Activated CD8-positive, alpha-beta memory T cell treated with anti-CD3 and anti-CD28 coated beads, Interleukin-2, amount 50 U/mL, for 24 hours (primary cell): Measurements from ENCODE around the gene SPATC1L.
"Not testable (repeated sequence)": the region's sequence is repeated elsewhere in the genome, so short reads cannot be mapped to it uniquely, and the experiment has no call there.

Experiments
- DNase-seq: peaks from one replicate; pipeline ENCODE4 v3.0.0-alpha.2; 2020; ENCODE audit errors: extremely low read depth

Gene SPATC1L

GRCh38 chr21:46183337-46183909 lies 836 bp downstream of the SPATC1L start:
- DNase-seq, result not testable (repeated sequence)

- DNase-seq, result no peak
These were observed 1.5 kb downstream of the SPATC1L start for GRCh38 chr21:46182548-46183336.

DNA sequence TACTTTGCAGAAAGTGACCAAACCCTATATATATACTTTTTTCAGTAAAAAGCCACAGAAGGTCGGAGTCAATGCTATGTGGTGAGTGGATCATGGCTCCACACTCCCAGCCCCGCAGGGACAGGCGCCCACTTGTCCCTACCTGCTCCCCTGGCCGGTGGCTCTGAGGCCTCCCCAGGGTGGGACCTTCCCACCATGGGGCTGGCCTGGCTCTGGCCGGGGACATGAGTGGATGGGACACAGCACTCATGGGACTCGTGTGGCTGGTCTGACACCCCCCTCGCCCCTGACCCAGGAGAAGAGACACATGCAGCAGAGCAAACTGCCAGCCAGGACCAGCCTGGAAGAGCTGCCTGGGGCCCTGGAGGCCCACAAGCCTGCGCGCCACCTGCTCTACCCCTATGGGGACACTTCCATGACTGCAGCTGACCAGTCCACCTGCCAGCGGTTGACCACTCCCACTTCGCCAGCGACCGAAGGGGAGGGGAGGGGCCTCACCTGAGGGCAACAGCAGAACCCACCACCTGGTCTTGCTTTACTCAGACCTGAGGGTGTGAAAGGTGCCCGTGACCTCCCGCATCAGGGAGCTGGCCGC lies 2.2 kb downstream of the SPATC1L start:
- no peak for DNase-seq

GRCh38 chr21:46181436-46181835 lies 2.8 kb downstream of the SPATC1L start:
- no peak for DNase-seq

- no peak for DNase-seq
These were observed 3.4 kb downstream of the SPATC1L start for GRCh38 chr21:46180778-46181391.

DNA sequence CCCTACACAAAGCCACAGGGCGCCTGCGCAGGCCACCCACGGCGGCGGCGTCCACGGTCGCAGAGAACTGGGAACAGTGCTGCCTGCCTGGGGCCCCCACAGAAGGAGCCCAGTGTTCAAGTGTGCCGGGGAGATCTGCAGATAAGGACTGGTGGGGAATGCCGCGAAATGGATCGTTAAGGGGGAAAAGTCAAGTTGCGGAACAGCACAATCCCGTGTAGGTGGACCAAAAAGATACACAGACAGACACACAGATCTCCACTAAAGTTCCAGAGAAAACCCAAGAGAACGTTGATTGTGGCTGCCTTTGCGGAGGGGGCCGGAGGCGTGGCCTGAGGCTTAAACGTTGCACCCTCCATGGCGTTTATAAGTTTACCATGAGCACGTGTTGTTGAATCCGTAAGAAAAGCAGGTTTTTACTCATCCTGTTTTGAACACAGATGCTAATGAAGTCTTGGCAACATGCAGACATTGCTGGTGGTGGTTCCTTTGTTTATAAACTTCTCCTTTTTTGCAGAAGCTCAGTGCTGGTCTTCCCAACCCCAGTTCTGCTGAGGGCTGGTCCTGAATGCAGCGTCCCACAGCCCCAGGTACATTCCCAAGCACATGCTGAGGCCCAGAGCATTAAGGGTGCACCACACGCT lies 4.1 kb downstream of the SPATC1L start:
- DNase-seq, result no peak

- no peak for DNase-seq
These were observed 4.6 kb downstream of the SPATC1L start for GRCh38 chr21:46179708-46180078.

GRCh38 chr21:46178961-46179360 lies 5.3 kb downstream of the SPATC1L start:
- no peak for DNase-seq

- DNase-seq, result not testable (repeated sequence)
These were observed 7.7 kb downstream of the SPATC1L start for GRCh38 chr21:46176443-46177129.

GRCh38 chr21:46173573-46173972 lies 10.7 kb downstream of the SPATC1L start:
- DNase-seq, result no peak

- DNase-seq, result no peak
These were observed 11.3 kb downstream of the SPATC1L start for GRCh38 chr21:46172863-46173528.

- DNase-seq, result no peak
These were observed 12.0 kb downstream of the SPATC1L start for GRCh38 chr21:46171996-46172862.

- no peak for DNase-seq
These were observed 12.7 kb downstream of the SPATC1L start for GRCh38 chr21:46171585-46171984.

- DNase-seq, result not testable (repeated sequence)
These were observed 13.6 kb downstream of the SPATC1L start for GRCh38 chr21:46170436-46171193.

DNA sequence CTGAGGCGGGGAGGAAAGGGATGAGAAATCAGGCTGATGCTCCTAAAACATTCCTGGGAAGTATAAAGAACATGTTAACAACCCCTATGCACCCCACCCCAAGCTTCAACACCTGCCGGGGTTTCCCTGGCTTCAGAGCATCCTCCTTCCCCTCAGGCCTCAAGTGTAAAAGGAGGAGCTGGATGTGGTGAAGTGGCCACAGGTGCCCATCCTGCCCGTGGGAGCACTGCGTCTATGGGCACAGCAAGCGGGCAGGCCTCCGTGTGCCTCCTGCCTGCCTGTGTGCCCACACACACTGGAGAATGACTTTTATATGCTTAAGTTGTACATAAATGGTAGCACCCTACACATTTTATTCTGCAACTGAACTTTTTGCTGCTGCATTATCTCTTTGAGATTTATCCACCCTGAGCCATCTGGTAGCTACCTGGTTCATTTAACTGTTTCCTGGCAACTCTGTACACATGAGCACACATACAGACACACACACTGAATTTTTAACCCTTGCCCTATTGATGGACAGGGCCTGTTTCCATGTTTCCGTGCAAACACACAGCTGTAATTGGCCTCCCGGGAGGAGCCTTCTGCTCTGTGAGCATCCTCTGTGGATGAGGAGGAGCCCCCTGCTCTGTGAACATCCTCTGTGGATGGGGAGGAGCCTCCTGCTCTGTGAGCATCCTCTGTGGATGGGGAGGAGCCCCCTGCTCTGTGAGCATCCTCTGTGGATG lies 15.4 kb downstream of the SPATC1L start:
- DNase-seq, result no peak

DNA sequence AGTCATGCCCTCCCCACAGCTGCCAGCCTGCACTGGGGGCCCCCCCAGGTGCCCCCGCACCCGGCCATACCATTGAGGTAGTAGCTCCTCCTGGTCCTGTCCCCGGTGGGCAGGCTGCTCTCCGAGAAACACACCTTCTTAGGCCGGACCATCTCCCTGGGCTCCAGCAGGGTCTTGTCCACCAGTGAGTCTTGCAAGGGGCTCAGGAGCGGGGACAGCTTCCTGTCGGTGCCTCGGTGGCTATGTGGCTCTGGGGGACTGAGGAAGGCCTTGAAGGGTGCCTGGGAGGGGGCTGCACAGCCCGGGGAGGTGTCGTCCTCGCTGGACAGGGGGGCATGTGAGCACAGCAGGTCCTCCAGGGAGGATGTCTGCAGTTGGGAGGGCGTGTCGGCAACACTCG lies 16.0 kb downstream of the SPATC1L start:
- DNase-seq, result no peak

DNA sequence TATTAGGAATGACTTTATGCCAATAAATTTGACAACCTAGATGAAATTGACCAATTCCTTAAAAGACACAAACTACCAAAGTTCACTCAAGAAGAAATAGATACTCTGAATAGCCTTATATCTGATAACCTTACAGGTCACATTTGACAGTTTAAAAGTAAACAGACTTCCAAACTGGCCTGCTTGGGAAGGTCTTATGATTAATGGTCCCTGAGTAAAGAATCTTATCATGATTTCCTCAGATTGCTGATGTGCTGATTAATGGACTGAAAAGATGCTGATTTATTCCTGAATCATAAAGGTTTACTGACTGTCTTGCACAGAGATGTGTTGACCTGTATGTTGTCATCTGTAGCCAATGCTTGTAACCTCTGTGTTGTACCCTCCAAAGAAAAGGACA lies 19.2 kb downstream of the SPATC1L start:
- no peak for DNase-seq

- no peak for DNase-seq
These were observed 20.9 kb downstream of the SPATC1L start for GRCh38 chr21:46163380-46163779.
